ENCODE measurements around the gene GALNTL6. TPM values are rescaled to one million over a fixed set of nuclear protein-coding genes. Genes with fewer than 3 reads are reported as not detected.
A peak's percentile ranks its signal among the peaks of the same experiment; 100 is the strongest.
"Not testable (repeated sequence)": the region's sequence is repeated elsewhere in the genome, so short reads cannot be mapped to it uniquely, and the experiment has no call there.

The GALNTL6 gene
- polyA plus RNA-seq, 4 donors, result 0.30 to 0.45 (median 0.31) TPM; not detected in 1

DNA sequence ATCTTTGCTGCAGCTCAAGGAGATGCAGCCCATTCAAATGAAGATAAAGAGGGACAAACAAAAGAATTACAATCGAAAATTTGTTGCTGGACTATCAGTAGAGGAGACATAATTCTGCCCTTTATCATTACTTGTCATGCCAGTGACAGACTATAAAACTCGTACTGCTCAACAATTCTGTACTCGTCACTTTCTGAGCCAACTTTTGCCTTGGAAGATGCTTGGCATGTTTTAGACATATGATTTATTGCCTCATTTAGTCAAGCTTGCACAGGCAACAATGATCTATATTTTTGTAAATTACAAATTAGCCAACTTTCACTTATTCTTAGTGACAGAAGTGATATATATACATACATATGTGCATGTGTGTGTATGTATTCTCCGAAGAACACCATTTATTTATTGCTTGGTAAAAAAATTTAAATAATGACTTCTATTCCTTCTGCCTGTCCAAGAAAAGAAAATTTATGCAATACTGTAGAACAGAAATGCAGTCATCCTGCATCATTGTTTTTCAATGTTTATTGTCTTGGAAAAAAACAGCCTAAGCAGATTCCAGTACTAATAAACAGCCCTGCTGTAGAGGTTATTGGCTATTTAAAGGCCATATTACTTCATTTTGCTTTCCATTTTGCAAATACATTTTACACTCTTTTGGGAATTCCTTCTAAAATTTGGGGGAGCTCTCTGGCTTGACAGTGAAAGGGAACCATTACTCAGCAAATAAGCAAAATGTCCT lies 980.5 kb downstream of the GALNTL6 start:
- Histone ChIP-seq H3K4me1 (ENCODE audit: control insufficient read depth in 3 of 3, insufficient read depth in 2 of 3, low read depth in 1 of 3, low read length in 2 of 3) (no peaks in the 10 kb centered on the region), H3K27ac (ENCODE audit: low read depth in 1 of 3, low read length in 2 of 3) (no peak overlapping the region), H3K36me3 (ENCODE audit: control insufficient read depth in 3 of 3, insufficient read depth in 2 of 3, low read depth in 1 of 3, low read length in 3 of 3) (no peaks in the 10 kb centered on the region), H3K9me3 (ENCODE audit: control insufficient read depth in 2 of 2, insufficient read depth in 1 of 2, low read depth in 1 of 2, low read length in 1 of 2) (no peaks in the 10 kb centered on the region), H3K4me3 (ENCODE audit: low read depth in 1 of 3, low read length in 3 of 3) (no peak overlapping the region), H3K27me3 (ENCODE audit: control insufficient read depth in 3 of 3, insufficient read depth in 3 of 3, low read length in 3 of 3) (no peaks in the 10 kb centered on the region)
- DNase-seq (no peak), FAIRE-seq (no peak)
- 60 to 71% (median 68%) methylated on average over 4 of the region's 4 CpGs for WGBS, 3 donors

GRCh38 chr4:172794307-172794703 lies 981.1 kb downstream of the GALNTL6 start:
- FAIRE-seq (no peak), DNase-seq (peak in 1 of 2 donors; percentile 11)
- Histone ChIP-seq H3K27me3 (ENCODE audit: control insufficient read depth in 3 of 3, insufficient read depth in 3 of 3, low read length in 3 of 3) (no peaks in the 10 kb centered on the region), H3K9me3 (ENCODE audit: control insufficient read depth in 2 of 2, insufficient read depth in 1 of 2, low read depth in 1 of 2, low read length in 1 of 2) (no peaks in the 10 kb centered on the region), H3K27ac (ENCODE audit: low read depth in 1 of 3, low read length in 2 of 3) (no peak overlapping the region), H3K4me3 (ENCODE audit: low read depth in 1 of 3, low read length in 3 of 3) (no peak overlapping the region), H3K36me3 (ENCODE audit: control insufficient read depth in 3 of 3, insufficient read depth in 2 of 3, low read depth in 1 of 3, low read length in 3 of 3) (no peaks in the 10 kb centered on the region), H3K4me1 (ENCODE audit: control insufficient read depth in 3 of 3, insufficient read depth in 2 of 3, low read depth in 1 of 3, low read length in 2 of 3) (no peaks in the 10 kb centered on the region)
- WGBS, 3 donors, result 50 to 72% (median 67%) methylated on average over 3 of the region's 3 CpGs

DNA sequence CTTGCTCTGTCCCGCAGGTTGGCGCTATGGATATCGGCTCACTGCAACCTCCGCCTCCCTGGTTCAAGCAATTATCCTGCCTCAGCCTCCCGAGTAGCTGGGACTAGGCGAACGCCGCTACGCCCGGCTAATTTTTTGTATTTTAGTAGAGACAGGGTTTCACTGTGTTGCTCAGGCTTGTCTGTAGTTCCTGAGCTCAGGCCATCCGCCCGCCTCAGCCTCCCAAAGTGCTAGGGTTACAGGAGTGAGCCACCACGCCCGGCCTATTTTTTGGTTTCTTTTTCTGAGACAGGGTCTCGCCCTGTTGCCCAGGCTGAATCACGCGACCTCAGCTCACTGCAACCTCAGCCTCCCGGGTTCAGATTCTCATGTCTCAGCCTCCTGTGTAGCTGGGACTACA lies 984.1 kb downstream of the GALNTL6 start:
- H3K4me1 ChIP-seq (ENCODE audit: control insufficient read depth in 3 of 3, insufficient read depth in 2 of 3, low read depth in 1 of 3, low read length in 2 of 3); FAIRE-seq; H3K9me3 ChIP-seq (ENCODE audit: control insufficient read depth in 2 of 2, insufficient read depth in 1 of 2, low read depth in 1 of 2, low read length in 1 of 2); H3K27me3 ChIP-seq (ENCODE audit: control insufficient read depth in 3 of 3, insufficient read depth in 3 of 3, low read length in 3 of 3); DNase-seq; H3K27ac ChIP-seq (ENCODE audit: low read depth in 1 of 3, low read length in 2 of 3); H3K36me3 ChIP-seq (ENCODE audit: control insufficient read depth in 3 of 3, insufficient read depth in 2 of 3, low read depth in 1 of 3, low read length in 3 of 3); H3K4me3 ChIP-seq (ENCODE audit: low read depth in 1 of 3, low read length in 3 of 3): not testable (repeated sequence)
- WGBS, 3 donors, result 95 to 97% (median 96%) methylated on average over 18 of the region's 18 CpGs

GRCh38 chr4:172802032-172802431 lies 988.8 kb downstream of the GALNTL6 start:
- no peak for FAIRE-seq
- H3K4me3 ChIP-seq (ENCODE audit: low read depth in 1 of 3, low read length in 3 of 3), result no peak overlapping the region

DNA sequence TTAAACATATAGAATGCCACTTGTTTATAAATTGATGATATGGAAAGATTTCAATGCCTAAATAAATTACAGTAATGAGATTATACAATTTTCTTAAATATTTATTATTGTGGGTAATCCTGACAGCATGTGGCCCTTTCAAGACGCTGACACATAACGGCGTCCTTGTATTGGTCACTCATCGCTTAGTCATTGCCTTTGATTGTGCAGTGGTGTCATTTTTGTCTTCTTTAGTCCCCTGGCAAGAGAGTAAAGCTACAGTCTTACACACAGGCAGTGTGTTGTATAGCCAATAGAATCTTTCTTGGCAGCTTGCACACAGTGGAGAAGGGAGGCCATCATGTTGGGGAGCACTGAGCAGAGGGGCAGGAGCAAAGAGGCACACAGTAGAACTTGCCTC lies 993.6 kb downstream of the GALNTL6 start:
- Histone ChIP-seq H3K4me3 (ENCODE audit: low read depth in 1 of 3, low read length in 3 of 3) (no peak overlapping the region), H3K9me3 (ENCODE audit: control insufficient read depth in 2 of 2, insufficient read depth in 1 of 2, low read depth in 1 of 2, low read length in 1 of 2) (no peaks in the 10 kb centered on the region), H3K36me3 (ENCODE audit: control insufficient read depth in 3 of 3, insufficient read depth in 2 of 3, low read depth in 1 of 3, low read length in 3 of 3) (no peaks in the 10 kb centered on the region), H3K27ac (ENCODE audit: low read depth in 1 of 3, low read length in 2 of 3) (no peak overlapping the region), H3K4me1 (ENCODE audit: control insufficient read depth in 3 of 3, insufficient read depth in 2 of 3, low read depth in 1 of 3, low read length in 2 of 3) (no peaks in the 10 kb centered on the region), H3K27me3 (ENCODE audit: control insufficient read depth in 3 of 3, insufficient read depth in 3 of 3, low read length in 3 of 3) (no peaks in the 10 kb centered on the region)
- DNase-seq (no peak), FAIRE-seq (no peak)
- WGBS, 3 donors, result 90 to 96% (median 94%) methylated on average over 4 of the region's 4 CpGs

More at GRCh38 chr4:172802032-172802431, 988.8 kb downstream of the GALNTL6 start:
- Histone ChIP-seq H3K4me1 (ENCODE audit: control insufficient read depth in 3 of 3, insufficient read depth in 2 of 3, low read depth in 1 of 3, low read length in 2 of 3) (no peaks in the 10 kb centered on the region), H3K9me3 (ENCODE audit: control insufficient read depth in 2 of 2, insufficient read depth in 1 of 2, low read depth in 1 of 2, low read length in 1 of 2) (no peaks in the 10 kb centered on the region), H3K27me3 (ENCODE audit: control insufficient read depth in 3 of 3, insufficient read depth in 3 of 3, low read length in 3 of 3) (no peaks in the 10 kb centered on the region), H3K27ac (ENCODE audit: low read depth in 1 of 3, low read length in 2 of 3) (no peak overlapping the region), H3K36me3 (ENCODE audit: control insufficient read depth in 3 of 3, insufficient read depth in 2 of 3, low read depth in 1 of 3, low read length in 3 of 3) (no peaks in the 10 kb centered on the region)
- 60 to 77% (median 70%) methylated on average over 2 of the region's 2 CpGs for WGBS, 3 donors
- DNase-seq, result no peak

- H3K27ac ChIP-seq (ENCODE audit: low read depth in 1 of 3, low read length in 2 of 3), result no peak overlapping the region
- no peaks in the 10 kb centered on the region for H3K36me3 ChIP-seq (ENCODE audit: control insufficient read depth in 3 of 3, insufficient read depth in 2 of 3, low read depth in 1 of 3, low read length in 3 of 3)
- H3K4me3 ChIP-seq (ENCODE audit: low read depth in 1 of 3, low read length in 3 of 3), result no peak overlapping the region
- DNase-seq (no peak), FAIRE-seq (no peak)
- no peaks in the 10 kb centered on the region for H3K9me3 ChIP-seq (ENCODE audit: control insufficient read depth in 2 of 2, insufficient read depth in 1 of 2, low read depth in 1 of 2, low read length in 1 of 2)
- no peaks in the 10 kb centered on the region for H3K27me3 ChIP-seq (ENCODE audit: control insufficient read depth in 3 of 3, insufficient read depth in 3 of 3, low read length in 3 of 3)
- WGBS, 3 donors, result 80 to 91% (median 85%) methylated on average over 4 of the region's 4 CpGs
- H3K4me1 ChIP-seq (ENCODE audit: control insufficient read depth in 3 of 3, insufficient read depth in 2 of 3, low read depth in 1 of 3, low read length in 2 of 3), result peaks cover 0 to 4% (median 0%) of the 10 kb centered on the region in 3 donors
Observed at GRCh38 chr4:172808196-172808595, 995.0 kb downstream of the GALNTL6 start.

DNA sequence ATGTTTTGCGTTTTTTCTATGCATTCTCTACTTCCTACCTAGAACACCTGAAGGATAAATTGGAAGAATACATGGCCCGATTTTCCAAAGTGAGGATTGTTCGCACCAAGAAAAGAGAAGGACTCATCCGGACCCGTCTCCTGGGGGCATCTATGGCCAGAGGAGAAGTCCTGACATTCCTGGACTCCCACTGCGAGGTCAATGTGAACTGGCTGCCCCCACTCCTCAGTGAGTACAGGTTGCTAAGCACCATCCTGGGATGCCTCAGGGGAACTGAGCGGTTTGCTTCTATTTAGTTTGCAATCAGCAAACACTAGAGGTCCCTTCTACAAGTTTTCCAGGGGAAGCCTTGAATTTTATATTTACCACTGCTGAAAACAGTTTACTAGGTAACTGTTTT lies 996.1 kb downstream of the GALNTL6 start:
- no peaks in the 10 kb centered on the region for H3K9me3 ChIP-seq (ENCODE audit: control insufficient read depth in 2 of 2, insufficient read depth in 1 of 2, low read depth in 1 of 2, low read length in 1 of 2)
- H3K4me3 ChIP-seq (ENCODE audit: low read depth in 1 of 3, low read length in 3 of 3), result no peak overlapping the region
- DNase-seq (no peak), FAIRE-seq (no peak)
- peaks cover 0 to 5% (median 0%) of the 10 kb centered on the region in 3 donors for H3K4me1 ChIP-seq (ENCODE audit: control insufficient read depth in 3 of 3, insufficient read depth in 2 of 3, low read depth in 1 of 3, low read length in 2 of 3)
- H3K27me3 ChIP-seq (ENCODE audit: control insufficient read depth in 3 of 3, insufficient read depth in 3 of 3, low read length in 3 of 3), result no peaks in the 10 kb centered on the region
- H3K36me3 ChIP-seq (ENCODE audit: control insufficient read depth in 3 of 3, insufficient read depth in 2 of 3, low read depth in 1 of 3, low read length in 3 of 3), result no peaks in the 10 kb centered on the region
- 74 to 91% (median 78%) methylated on average over 7 of the region's 7 CpGs for WGBS, 3 donors
- no peak overlapping the region for H3K27ac ChIP-seq (ENCODE audit: low read depth in 1 of 3, low read length in 2 of 3)

GRCh38 chr4:172813359-172813923 lies 1000.2 kb downstream of the GALNTL6 start:
- H3K9me3 ChIP-seq (ENCODE audit: control insufficient read depth in 2 of 2, insufficient read depth in 1 of 2, low read depth in 1 of 2, low read length in 1 of 2), result no peaks in the 10 kb centered on the region
- H3K36me3 ChIP-seq (ENCODE audit: control insufficient read depth in 3 of 3, insufficient read depth in 2 of 3, low read depth in 1 of 3, low read length in 3 of 3), result no peaks in the 10 kb centered on the region
- no peaks in the 10 kb centered on the region for H3K27me3 ChIP-seq (ENCODE audit: control insufficient read depth in 3 of 3, insufficient read depth in 3 of 3, low read length in 3 of 3)
- DNase-seq (no peak), FAIRE-seq (no peak)
- peaks cover 0 to 8% (median 0%) of the 10 kb centered on the region in 3 donors for H3K4me1 ChIP-seq (ENCODE audit: control insufficient read depth in 3 of 3, insufficient read depth in 2 of 3, low read depth in 1 of 3, low read length in 2 of 3)
- H3K4me3 ChIP-seq (ENCODE audit: low read depth in 1 of 3, low read length in 3 of 3), result no peak overlapping the region
- H3K27ac ChIP-seq (ENCODE audit: low read depth in 1 of 3, low read length in 2 of 3), result no peak overlapping the region
- WGBS, 3 donors, result 60 to 83% (median 66%) methylated on average over 11 of the region's 11 CpGs

Data from small intestine (tissue), 7 donors.